Ramos (cell line): ENCODE data around the gene HPS4.

Experiments used
- in situ Hi-C: fragments of 300-500 bp; cut with MboI; formaldehyde crosslinking; loops from one replicate; pipeline ENCODE4 v1.14.3; 2022; ENCODE audit warnings: low sequenced_read_pairs; ENCODE audit not compliant: unreplicated experiment

HPS4 gene

DNA sequence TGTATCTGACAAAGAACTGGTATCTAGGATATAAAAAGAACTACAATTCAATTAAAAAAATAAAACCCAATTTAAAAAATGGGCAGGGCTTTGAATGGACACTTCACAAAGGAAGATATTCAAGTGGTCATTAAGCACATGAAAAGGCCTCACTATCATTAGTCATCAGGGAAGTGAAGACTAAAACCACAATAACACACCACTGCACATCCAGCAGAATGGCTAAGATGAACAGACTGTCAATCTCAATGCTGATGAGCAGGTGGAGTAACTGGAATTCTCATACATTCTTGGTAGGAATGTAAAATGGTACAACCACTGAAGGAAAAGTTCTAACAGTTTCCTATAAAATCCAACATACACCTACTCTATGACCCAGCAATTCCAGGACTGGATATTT lies 8.9 kb downstream of the HPS4 start:
- in situ Hi-C loops, result no loop called here

DNA sequence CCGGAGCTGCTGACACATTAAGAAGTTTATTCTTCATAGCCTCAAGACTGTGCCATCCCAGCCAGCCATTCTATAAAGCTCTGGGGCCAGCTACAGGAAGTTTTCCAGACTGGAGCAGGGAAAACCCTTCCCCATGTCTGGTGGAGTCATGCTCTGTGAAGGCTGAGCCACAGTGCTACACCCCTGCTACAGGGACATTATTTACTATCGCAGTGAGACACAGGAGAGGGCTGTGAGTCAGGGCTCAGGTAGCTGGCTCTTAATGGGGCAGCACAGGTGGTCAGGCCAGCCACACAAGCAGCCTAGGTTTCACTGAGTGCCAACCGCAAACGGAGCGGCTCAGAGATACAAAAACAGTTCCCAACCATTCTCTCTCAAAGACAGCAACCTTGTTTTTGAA lies 12.1 kb downstream of the HPS4 start:
- in situ Hi-C loops, result no loop called here

DNA sequence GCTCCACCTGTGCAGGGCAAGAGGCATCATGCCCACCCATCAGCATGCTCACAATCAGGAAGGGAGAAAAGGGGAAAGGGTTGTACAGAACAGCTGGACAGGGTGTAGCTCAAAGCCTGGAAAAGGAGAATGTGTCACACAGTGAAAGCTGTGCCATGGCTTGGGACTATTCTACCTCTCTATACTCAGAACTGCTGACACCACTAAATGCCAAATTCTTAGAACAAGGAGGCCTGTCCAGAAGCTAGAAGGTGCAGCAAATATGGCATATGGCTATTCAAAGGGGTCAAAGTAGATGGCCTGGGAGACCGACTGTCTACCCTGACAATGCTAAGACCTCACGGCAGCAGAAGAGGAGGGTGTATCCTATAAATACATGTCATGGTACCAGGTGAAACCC lies 12.8 kb downstream of the HPS4 start:
- in situ Hi-C loops, result no loop called here

DNA sequence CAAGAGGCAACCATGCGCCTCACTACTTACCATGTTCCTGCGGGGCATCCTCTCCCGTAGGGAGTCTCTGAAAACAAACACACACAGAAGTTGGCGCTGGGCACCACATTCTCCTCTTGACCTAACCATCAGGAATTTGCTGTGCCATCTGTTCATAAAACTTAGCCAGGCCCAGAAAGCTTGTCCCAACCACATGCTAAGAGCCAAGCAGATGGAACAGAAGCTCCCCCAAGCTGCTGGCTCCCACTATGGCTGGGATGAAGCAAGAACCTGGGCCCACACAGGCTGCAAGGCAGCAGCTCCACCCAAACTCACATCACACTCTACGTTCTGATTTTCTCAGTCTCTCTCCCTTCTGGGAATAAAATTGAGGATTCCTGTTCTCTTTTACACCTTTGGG lies 17.4 kb downstream of the HPS4 start:
- in situ Hi-C loops, result loop anchor here (10.0 kb wide), 1 partner anchor 71 kb away; no protein-coding TSS in a partner anchor

DNA sequence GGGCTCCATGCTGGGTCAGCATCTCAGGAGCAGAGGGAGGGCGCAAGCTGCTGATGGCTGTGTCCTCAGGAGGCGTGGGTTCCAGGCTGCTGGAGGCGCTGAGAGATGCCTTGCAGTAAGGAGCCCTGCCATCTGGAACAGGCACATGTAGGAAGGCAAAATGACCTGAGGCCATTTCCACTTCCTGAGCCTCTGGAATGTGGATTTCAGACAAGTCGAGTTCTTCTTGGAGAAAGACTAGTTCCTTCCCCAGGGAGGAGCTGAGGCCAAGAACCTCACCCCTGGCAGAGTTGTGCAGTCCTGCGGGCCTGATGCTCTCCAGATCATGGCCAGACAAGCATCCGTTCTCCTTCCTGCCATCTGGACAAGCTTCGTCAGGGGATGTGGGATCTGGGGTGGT lies 19.3 kb downstream of the HPS4 start:
- in situ Hi-C loops, result loop anchor here (10.0 kb wide), 1 partner anchor 70 kb away; no protein-coding TSS in a partner anchor

DNA sequence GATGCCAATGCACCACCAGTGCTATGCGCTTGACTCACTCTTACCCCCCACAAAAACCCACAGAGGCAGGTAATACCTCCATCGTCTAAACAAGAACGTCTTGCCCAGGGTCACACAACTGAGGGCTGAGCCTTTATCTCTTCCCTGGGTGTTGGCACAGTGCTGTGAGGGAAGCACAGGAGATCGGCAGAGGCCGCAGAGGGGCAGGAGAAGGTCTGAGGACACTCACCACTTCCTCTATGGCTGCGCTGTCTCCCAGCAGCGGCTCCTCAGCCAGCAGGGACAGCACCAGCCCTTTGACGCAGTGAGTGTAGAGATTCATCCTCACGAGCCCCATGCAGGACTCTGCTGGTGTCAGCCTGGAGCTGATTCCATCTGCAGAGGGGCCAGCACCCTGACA lies 19.9 kb downstream of the HPS4 start:
- in situ Hi-C loops, result loop anchor here (10.0 kb wide), 1 partner anchor 69 kb away; no protein-coding TSS in a partner anchor

DNA sequence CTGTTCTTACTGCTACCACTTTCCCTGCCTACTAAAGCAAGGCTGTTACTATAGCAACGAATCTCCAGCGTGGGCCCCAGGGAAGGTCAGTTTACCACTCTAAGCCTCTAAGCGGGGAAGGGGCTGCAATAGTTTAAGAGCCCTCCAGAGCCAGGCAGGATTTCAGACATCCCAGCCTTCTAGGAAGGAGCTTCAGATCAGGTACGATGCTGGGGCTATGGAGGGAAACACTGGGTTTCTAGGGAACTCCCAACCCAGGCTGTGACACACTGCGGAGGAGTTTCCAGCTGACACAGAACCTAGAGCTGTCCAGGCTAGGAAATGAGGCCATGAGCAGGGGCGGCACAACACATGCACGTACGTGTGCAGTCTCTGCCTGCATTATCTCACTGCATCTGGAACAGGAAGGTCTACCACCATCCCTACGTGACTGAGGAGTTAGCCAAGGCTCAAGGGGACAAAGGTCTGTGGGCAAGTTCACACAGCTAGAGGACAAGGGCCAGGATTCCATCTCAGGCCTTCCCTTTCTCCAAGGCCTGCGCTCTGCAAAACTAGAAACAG lies 20.4 kb downstream of the HPS4 start:
- in situ Hi-C loops, result loop anchor here (10.0 kb wide), 1 partner anchor 68 kb away; no protein-coding TSS in a partner anchor

DNA sequence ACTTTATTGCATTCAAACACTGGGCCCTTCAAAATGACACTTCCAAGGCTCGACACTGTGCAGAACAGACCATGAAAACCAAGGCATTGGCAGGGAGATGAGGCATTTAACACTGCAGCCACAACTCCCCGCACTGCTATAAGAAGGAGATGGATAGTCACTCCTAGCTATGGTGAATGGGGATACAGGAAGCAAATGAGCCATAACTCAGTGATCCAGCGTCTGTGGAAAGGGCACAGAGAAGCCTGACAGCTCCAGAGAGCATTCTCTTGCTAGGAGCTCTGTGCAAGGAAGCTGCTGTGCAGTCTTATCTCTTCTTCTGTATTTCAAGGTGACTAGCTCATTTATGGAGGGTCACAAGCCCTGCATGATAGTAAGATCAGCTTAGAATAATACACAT lies 20.9 kb downstream of the HPS4 start:
- in situ Hi-C loops, result loop anchor here (10.0 kb wide), 1 partner anchor 68 kb away; no protein-coding TSS in a partner anchor

DNA sequence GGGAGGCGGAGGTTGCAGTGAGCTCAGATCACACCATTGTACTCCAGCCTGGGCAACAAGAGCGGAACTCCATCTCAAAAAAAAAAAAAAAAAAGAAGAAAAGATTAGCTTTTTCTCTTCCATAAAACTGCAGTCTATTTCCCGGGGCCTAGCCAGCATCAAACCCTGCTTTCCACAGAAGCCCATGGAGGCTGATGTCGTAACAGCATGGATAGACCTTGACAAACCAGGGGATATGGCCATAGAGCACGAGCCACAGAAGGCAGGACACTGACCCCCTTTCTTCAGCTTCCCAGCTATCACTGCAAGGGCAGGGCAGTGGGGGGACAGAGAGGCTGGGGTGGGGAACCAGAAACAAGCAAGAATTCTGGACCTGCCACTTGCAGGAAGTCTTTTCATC lies 21.5 kb downstream of the HPS4 start:
- in situ Hi-C loops, result loop anchor here (10.0 kb wide), 1 partner anchor 67 kb away; no protein-coding TSS in a partner anchor

DNA sequence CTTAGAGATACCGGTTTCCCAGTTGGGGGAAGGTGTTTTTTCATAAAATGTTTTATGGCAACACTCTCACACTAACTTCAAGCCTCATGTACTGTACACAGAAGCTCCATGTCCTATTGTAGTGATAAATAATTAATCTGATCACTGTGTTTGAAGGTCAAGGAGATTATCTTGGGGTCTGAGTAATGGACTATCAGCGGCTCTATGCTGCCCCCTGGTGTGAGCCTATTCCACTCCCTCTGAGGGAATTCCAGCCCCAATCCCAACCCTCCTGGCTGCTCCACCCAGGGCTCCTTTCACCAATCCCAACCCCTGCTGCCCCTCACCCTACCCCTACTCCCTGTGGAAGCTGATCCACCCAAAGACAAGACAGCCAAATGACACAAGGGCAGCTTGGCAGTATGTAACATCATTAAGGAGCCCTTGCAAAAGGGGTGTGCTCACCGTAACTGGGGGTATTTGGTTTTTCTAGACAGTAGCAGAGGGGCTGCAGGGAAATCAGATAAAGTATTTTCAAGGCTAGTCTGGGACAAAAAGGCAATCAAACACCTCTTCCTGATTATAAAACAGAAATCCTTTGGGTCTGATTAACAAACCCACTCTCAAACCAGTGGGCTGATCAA lies 22.3 kb downstream of the HPS4 start:
- in situ Hi-C loops, result loop anchor here (10.0 kb wide), 1 partner anchor 66 kb away; no protein-coding TSS in a partner anchor

DNA sequence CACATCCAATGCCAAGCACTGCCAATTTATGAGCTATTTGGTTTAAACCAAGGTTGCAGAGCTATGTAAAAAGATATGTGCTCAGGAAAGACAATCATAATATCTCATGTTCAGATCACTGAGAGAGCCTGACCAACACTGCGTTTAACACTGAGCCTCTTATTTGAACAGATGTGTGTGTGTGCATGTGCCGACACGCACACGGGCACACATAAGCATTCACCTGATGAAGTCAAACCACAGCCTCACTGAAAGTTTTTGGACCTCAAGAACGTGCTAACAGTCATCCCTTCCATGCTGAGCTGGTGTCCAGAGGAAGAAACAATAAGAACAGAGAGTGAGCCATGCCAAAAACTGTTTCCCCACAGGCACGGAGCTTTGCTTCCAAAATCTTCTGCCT lies 23.4 kb downstream of the HPS4 start:
- in situ Hi-C loops, result loop anchor here (10.0 kb wide), 1 partner anchor 65 kb away; no protein-coding TSS in a partner anchor

DNA sequence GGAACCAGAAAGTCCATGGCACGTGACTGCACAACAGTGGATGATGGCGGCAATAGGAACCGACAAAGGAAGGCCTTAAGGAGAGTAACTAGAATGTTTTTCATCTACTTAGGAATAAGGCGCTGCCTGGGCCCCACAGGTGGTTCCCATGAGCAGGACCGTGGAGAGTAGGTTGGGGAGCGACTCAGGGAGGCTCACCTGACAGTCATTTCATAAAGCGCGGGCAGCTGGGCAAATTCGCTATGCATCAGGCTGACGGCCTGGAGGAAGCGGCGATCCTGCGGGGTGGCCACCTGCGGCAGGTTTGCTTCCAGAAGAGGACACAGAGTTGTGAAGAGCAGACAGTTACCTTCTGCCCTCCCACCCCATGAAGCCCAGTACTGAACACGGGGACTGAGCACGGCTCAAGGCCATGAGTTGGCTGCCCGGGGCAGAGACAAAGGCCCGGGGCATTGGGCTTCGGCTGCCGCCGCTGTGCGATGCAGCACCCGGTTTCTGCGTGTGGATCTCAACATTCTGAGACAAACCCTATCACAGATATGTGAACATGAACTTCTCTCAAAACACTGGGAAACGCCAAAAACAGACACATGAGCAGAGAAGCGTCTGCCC lies 25.8 kb downstream of the HPS4 start:
- in situ Hi-C loops, result no loop called here

DNA sequence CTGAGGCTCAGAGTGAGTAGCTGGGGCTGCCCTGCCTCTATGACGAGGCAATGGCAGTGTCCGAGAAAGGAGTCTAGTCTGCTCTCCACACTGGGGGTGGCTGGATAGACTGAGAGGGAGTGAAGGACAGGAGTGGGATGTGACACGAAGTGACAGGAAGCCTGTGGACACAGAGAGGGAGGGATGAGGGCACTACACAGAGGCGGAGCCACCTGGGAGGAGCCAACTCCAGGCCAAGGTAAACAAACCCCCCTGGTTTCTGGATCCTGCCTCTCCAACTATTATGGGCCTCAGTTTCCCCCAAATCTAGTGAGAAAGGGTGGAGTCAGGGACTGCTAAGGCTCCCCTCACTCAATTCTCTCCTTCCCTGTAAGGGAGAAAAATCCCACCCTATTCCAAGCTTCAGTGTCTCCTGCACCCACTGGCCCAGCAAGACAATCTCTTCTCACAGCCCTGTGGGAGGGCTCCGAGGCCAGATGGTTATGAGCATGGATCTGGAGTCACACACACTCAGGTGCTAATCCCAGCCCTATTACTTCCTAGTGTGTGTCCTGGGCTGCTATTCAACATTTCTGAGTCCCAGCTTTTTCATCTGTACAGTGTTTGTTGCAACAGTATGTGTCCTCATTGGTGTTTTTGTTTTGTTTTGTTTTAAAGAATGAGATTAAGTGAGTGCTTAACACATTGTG lies 29.6 kb downstream of the HPS4 start:
- in situ Hi-C loops, result no loop called here

DNA sequence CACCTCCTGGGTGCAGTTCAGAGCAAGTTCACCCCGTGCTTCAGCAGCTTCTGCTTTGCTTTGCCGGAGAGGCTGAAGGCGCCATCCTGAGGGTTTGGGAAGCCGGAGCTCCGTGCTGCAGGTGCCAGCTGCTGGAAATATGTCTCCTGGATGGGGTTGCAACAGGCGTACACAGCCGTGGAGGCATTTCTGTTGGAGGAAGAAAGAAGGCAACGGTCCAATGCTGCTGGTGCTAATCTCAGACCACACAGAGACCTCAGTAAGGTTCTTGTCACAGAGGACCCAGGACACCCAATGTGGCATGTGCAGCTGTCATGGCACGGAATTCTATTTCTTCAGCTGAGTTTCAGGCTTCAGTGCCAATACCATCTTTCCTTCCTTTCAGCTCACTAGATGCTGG lies 30.4 kb downstream of the HPS4 start:
- in situ Hi-C loops, result no loop called here

DNA sequence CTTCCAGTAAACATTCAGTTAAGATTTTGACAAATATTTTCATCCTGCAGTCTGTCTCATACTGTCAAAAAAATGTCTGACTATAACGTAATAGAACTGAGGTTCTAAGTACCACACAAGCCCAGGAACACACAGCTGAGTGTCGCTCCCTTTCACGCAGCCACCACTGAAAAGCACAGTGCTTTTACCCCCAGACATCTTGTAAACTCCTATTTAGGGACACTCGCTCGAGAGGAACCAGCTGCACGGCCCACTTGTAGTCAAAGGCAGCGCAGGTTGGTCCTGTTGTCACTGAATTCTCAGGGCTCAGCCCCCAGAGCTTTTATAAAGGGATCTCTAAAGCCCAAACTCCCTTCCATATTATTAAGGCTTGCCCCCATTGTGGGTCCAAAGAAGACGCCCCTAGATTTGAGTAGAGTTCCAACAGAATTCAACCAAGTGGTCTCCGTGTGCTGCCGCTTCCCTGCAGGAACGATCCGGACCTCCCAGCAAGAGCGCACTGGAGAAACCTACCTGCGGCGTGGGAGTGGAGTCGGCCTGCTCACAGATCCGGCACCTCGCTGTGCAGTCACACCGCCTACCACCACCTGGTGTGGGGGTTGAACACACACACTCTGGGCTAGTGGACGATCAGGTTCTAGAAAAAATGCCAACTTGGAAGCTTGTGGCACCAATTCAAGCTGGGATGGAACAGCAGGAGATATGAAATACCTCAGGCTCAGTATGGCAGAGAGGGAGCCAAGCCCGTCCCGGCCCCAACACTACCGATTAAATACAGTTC lies 31.2 kb downstream of the HPS4 start:
- in situ Hi-C loops, result no loop called here

DNA sequence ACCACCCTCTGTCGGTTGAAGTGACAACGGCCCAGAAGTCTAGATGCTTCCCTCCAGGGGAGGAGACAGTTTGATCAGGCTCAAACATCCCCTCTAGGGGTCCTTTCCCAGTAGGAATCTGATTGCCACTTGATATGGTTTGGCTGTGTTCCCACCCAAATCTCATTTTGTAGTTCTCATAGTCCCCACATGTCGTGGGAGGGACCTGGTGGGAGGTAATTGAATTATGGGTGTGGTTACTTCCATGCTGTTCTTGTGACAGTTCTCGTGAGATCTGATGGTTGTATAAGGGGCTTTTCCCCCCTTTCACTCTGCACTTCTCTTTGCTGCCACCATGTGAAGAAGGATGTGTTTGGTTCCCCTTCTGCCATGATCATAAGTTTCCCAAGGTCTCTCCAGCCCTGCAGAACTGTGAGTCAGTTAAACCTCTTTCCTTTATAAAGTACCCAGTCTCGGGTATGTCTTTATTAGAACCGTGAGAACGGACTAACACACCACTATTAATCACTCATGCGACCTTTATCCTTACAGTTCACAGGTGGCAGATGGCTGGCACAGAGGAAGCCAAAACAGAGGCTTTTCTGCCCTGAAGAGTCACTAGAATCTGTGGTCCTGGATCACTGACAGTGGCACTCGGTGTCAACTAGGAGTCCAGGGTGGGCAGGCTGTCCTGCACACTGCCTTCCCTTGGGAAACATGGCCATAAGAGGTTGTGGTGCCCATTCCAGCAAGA lies 33.0 kb downstream of the HPS4 start:
- in situ Hi-C loops, result no loop called here

DNA sequence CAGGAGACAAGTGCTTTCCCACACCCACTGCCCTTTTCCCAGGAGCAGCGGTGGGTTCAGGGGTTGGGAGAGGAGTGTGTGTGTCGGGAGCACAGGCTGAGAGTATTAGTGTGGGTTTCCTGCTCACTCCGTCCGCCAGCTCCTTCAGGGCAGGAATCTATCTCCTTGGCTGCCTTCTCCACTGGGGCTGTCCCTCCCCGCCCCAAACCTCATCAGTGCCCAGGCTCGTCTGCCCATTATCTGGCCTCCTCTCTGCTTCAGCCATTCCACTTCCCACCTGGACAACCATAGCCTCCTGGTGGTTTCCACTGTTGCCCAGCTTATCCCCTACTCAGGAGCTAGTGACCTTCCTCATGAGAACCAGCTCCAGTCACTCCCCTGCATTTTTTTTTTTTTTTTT lies 34.6 kb downstream of the HPS4 start:
- in situ Hi-C loops, result no loop called here

DNA sequence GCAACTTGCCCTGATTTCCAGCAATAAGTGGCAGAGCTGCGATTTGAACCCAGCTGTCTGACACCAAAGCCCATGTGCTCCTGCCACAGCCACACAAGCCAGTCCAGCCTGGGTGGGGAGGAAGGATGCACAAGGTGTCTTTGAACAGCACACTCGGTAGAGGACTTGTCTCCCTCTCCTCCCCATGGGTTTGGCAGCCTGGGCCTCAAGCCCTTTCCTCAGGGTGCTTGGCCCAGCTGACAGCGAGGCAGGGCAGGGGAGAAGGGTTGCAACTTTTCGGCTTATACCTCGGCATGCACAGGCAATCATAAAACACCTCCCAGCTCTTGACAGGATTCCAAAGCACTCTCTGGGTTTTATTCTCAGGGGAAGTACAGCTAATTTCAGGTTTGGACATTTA lies 35.2 kb downstream of the HPS4 start:
- in situ Hi-C loops, result no loop called here

DNA sequence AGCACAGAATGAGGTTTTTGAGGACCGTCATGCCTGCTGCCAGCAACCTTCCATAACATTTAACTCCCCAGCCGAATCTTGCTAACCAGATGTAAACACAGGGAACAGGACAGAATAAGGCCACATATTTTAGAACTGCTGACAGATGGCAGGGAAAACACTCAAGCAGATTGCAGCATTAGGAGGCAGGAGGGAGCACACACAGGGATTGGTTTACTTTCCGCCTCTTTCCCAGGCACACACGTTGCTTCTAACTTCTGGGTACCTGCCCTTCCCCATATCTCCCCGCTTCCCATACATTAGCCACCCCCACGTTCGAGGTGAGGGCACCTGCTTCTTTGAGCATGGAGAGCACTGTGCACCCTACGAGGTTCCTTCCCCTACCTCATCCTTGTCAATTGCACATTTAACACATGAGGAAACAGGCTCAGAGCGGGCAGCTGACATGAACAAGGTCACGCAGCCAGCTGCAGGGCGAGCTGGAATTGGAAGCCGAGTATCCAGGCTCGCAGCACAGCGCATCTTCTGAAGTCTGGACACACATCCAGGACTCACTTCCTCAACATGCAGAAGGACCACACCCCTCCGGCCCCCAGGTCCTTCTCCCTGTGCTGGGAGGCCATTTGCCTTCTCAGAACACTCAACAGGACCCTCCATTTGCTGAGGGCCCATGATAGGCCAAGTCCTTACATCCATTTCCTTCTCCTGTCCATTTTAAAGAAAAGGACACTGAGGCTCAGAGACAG lies 35.8 kb downstream of the HPS4 start:
- in situ Hi-C loops, result no loop called here
